Smooth muscle cell of trachea (primary cell): ENCODE measurements around the gene ELOVL1. TPM values are rescaled to one million over a fixed set of nuclear protein-coding genes. Genes with fewer than 3 reads are reported as not detected.

ENCODE experiments used
- total RNA-seq: library from RNA; depleted of rRNA; stranded (reverse); fragments of >200 nt; gene quantifications from 2 replicates; pipeline ENCODE4 v1.2.1, GENCODE V29; 2014

ELOVL1 gene
- 38.7 and 56.4 TPM in 2 replicates for total RNA-seq

DNA sequence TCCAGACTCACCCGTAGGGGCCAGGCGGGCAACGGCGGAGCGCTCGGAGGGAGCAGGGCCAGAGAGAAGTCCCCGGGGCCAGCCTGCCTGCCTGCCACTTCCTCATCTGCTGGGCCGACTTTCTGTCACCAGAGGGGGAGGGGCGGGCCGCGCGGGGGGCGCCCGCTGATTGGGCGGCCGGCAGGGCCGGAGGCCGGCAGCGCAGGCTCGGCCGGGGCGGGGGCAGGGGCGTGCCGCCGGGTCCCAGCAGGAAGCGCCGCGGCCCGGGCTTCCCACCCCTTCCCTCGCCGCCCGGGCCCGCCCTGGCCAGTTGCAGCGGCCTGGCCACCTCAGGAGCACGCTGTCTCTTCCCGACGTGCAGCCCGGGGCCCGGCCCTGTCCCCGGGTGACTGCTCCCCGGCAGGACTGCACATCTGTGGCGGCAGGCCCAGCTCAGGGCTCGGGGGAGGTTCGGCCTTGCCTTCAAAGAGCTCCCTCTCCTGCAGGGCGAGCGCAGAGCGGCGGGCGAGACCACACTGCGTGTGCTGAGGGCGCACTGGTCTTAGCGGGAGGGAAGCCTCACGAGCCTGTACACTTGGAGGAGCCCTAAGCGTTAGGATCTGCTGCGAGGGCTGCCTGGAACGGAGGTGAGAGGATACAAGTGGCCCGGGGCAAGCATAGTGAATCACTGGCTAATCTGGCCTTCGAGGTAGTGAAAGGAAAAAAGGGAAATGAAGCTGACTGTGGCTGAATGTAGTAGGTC lies at the start of gene ELOVL1:
Gene ELOVL1 (minus strand): TSS at position 108 of the 742 bp plus-strand sequence. CDS start 2,402 bp downstream, outside the sequence.

DNA sequence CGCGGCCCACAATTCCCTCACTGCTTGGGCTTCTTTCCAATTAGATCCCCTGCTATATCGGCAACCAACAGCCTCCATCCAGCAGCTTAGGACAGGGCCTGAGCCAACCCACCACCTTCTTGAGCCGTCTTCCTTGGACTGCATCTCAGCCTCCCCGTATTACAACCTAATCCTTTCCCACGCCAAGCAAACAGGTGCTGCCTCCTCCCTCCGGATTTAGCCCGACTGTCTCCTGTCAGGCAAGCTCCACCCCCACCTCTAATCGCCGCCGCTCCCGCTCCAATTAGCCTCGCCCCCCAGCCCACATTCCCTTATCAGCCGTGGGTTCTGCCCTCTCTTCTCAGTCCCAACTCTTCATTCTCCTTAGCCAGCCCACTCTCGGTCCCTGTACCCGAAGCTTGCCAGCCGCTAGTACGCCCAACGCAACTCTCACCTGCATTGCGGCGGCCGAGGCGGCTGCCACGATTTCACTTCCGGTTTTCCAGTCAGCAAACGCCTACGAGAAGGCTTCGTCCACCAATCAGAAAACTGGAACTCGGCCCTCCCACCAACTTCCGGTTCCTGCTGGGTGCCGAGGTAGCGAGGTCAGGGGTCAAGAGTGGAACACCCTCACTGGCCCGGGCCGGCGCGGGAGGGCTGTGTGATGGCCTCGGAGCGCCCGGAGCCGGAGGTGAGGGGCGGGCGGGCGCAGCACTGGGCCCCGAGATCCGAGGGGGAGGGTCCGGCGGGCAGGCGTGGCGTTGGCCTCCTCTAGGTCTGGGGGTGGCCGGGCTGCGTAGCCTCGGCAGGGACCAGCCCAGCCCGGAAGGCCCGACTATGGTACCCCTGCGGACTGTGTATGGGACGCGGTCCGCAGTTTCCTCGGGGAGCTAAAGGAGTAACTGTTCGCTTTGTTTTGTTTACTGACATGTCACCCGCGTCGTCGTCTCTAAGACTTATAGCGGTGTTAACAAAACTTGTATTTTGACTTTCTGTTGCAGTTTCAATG lies 21.8 kb upstream of the ELOVL1 start, which contains the start of the genes MED8 and SZT2:
Gene MED8 (minus strand): TSS at position 475 of the 988 bp plus-strand sequence. CDS start 36 bp downstream, at position 439.
Gene SZT2 (plus strand): TSS at position 574 of the 988 bp plus-strand sequence. CDS start 70 bp downstream, at position 644.

DNA sequence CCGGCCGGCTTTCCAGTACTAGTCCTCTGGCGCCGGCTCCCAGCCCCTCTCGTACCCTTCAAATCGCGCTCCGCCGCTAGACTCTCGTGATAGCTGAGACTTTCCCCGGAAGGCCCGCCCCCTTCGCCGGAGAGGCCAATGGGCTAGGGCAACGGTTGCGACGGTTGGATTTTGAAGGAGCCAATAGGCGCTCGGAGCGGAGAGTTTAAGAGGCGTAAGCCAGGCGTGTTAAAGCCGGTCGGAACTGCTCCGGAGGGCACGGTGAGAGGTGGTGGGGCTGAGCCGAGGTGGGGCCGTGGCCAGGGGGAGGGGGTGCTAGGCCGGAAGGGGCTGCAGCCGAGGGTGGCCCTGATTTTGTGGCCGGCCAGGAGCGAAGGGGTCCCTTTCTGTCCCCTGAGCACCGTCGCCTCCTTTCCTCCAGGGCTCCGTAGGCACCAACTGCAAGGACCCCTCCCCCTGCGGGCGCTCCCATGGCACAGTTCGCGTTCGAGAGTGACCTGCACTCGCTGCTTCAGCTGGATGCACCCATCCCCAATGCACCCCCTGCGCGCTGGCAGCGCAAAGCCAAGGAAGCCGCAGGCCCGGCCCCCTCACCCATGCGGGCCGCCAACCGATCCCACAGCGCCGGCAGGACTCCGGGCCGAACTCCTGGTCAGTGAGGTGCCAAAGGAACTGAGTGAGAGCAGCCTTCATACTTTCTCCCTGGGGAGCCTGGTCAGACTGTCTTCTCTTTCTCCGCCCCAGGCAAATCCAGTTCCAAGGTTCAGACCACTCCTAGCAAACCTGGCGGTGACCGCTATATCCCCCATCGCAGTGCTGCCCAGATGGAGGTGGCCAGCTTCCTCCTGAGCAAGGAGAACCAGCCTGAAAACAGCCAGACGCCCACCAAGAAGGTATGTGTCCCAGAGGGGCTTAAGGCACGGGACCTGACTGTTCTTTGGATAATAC lies 8.8 kb downstream of the ELOVL1 start, which contains the start of gene CDC20:
Gene CDC20 (plus strand): TSS at position 236 of the 948 bp plus-strand sequence. CDS start 235 bp downstream, at position 471.

DNA sequence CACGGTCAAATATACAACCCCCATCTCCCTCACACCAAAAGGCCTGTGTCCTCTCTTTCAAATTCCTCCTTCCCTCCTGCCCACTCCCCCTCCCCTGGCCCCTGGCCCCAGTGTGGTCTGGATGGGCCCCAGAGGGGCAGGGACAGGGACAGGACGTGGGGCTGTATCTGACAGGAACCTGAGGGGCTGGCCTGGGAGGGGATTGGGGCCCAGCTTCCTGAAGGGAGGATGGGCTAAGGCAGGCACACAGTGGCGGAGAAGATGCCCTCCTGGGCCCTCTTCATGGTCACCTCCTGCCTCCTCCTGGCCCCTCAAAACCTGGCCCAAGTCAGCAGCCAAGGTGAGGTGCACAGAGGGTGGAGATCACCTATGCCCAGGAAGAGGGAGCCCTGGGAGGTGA lies 30.2 kb downstream of the ELOVL1 start, which contains the start of gene MPL:
Gene MPL (plus strand): TSS at position 231 of the 400 bp plus-strand sequence. CDS start 31 bp downstream, at position 262.

Other genes with a start within 250 kb of the ELOVL1 start
- 51.3 and 74.9 TPM in 2 replicates for gene EBNA1BP2, start 195.7 kb downstream of the ELOVL1 start, total RNA-seq
- gene CFAP57, start 195.7 kb downstream of the ELOVL1 start, total RNA-seq = under 0.01 and 0.33 TPM in 2 replicates
- not detected in 2 replicates for gene TMEM125, start 98.0 kb downstream of the ELOVL1 start, total RNA-seq
- gene C1orf210, start 82.4 kb downstream of the ELOVL1 start, total RNA-seq = not detected in 2 replicates
- 0.17 and 5.5 TPM in 2 replicates for gene TIE1, start 67.0 kb downstream of the ELOVL1 start, total RNA-seq
- gene MPL, start 30.2 kb downstream of the ELOVL1 start, total RNA-seq = not detected in 2 replicates
- 7.9 and 86.5 TPM in 2 replicates for gene CDC20, start 9.0 kb downstream of the ELOVL1 start, total RNA-seq
- gene MED8, start 21.8 kb upstream of the ELOVL1 start, total RNA-seq = 64.8 and 76.2 TPM in 2 replicates
- 30.7 and 36.2 TPM in 2 replicates for gene SZT2, start 21.9 kb upstream of the ELOVL1 start, total RNA-seq
- gene HYI, start 85.9 kb upstream of the ELOVL1 start, total RNA-seq = 20.2 and 31.3 TPM in 2 replicates
- gene PTPRF, start 162.9 kb upstream of the ELOVL1 start, total RNA-seq = 24.4 and 59.2 TPM in 2 replicates